PC-3 (cell line): ENCODE results near the gene RPS6KB1. TPM values are rescaled to one million over a fixed set of nuclear protein-coding genes. Genes with fewer than 3 reads are reported as not detected.

ENCODE experiments used
- ATAC-seq: fragments of 200-7000 bp; cut with Tn5 transposase; 2 replicates; pipeline ENCODE4 v1.9.1; 2020; ENCODE audit warnings: mild to moderate bottlenecking, moderate library complexity
- BruUV-seq: library from RNA; stranded (reverse); fragments of 400-500 nt; replicated peaks from 2 replicates; lab custom pipeline; 2021; lab: Mats Ljungman, UMichigan
- CTCF ChIA-PET: fragments of 300-600 bp; sonication (Branson Sonifier 250); formaldehyde crosslinking; loops from one replicate; lab custom pipeline; 2022; ENCODE audit warnings: antibody characterized with exemption; lab: Charles Lee
- POLR2A ChIA-PET: fragments of 300-600 bp; sonication (Branson Sonifier 250); formaldehyde crosslinking; loops from one replicate; lab custom pipeline; 2022; ENCODE audit warnings: antibody characterized with exemption; ENCODE audit not compliant: unreplicated experiment; lab: Charles Lee
- DNase-seq: peaks from one replicate; pipeline ENCODE4 v3.0.0-alpha.2; 2015
- H2AFZ ChIP-seq: fragments of 300-600 bp; sonication (generic); 2 replicates; pipeline ENCODE4 v1.6.0; 2016; ENCODE audit warnings: antibody characterized with exemption, low read length
- H3F3A ChIP-seq: fragments of 300-600 bp; sonication (generic); one replicate; pipeline ENCODE4 v1.6.0; 2017; ENCODE audit warnings: antibody characterized with exemption, low read length, control low read depth, mild to moderate bottlenecking; ENCODE audit not compliant: unreplicated experiment
- H3K27ac ChIP-seq: fragments of 300-600 bp; sonication (generic); 2 replicates; pipeline ENCODE4 v1.5.1; 2016; ENCODE audit warnings: mild to moderate bottlenecking, low read length
- H3K27me3 ChIP-seq: fragments of 300-600 bp; sonication (generic); 2 replicates; pipeline ENCODE4 v1.6.1; 2016; ENCODE audit warnings: low read length, mixed read lengths
- H3K36me3 ChIP-seq: fragments of 300-600 bp; sonication (generic); 2 replicates; pipeline ENCODE4 v1.6.1; 2016; ENCODE audit warnings: low read depth, mixed run types, low read length, mixed read lengths
- H3K4me1 ChIP-seq: fragments of 300-600 bp; sonication (generic); 2 replicates; pipeline ENCODE4 v1.5.1; 2016; ENCODE audit warnings: low read length; ENCODE audit not compliant: insufficient read depth
- H3K4me2 ChIP-seq: fragments of 300-600 bp; sonication (generic); 2 replicates; pipeline ENCODE4 v1.6.0; 2016; ENCODE audit warnings: low read length
- H3K4me3 ChIP-seq: fragments of 300-600 bp; sonication (generic); 2 replicates; pipeline ENCODE4 v1.5.1; 2016; ENCODE audit warnings: mild to moderate bottlenecking, low read length, mixed read lengths
- H3K79me2 ChIP-seq: fragments of 300-600 bp; sonication (generic); 2 replicates; pipeline ENCODE4 v1.6.1; 2017; ENCODE audit warnings: low read length, mixed read lengths
- H3K9ac ChIP-seq: fragments of 300-600 bp; sonication (generic); 2 replicates; pipeline ENCODE4 v1.6.0; 2016; ENCODE audit warnings: mild to moderate bottlenecking, low read length
- H3K9me2 ChIP-seq: fragments of 300-600 bp; sonication (generic); replicated peaks from 2 replicates; pipeline ENCODE4 v1.6.1; 2016; ENCODE audit warnings: mixed run types, low read length, mixed read lengths
- H3K9me3 ChIP-seq: fragments of 300-600 bp; sonication (generic); 2 replicates; pipeline ENCODE4 v1.6.1; 2016; ENCODE audit warnings: low read length, mixed read lengths
- H4K20me1 ChIP-seq: fragments of 300-600 bp; sonication (generic); 2 replicates; pipeline ENCODE4 v1.6.1; 2016; ENCODE audit warnings: low read length, mixed read lengths
- EZH2 ChIP-seq: fragments of 300-600 bp; sonication (generic); IDR thresholded peaks from one replicate; pipeline ENCODE4 v1.6.1; 2017; ENCODE audit warnings: antibody characterized with exemption, mild to moderate bottlenecking, low read length; ENCODE audit not compliant: unreplicated experiment
- EZH2phosphoT487 ChIP-seq: fragments of 300-600 bp; sonication (generic); IDR thresholded peaks from 2 replicates; pipeline ENCODE4 v1.6.1; 2018; ENCODE audit warnings: mild to moderate bottlenecking, antibody characterized with exemption, low read length, borderline replicate concordance
- intact Hi-C: fragments of 100-400 bp; cut with micrococcal nuclease; formaldehyde crosslinking; loops from 2 replicates; pipeline ENCODE4 v1.9.0; 2023
- total RNA-seq: library from RNA; depleted of rRNA; stranded (reverse); fragments of >200 nt; gene quantifications from 2 replicates; pipeline ENCODE4 v1.2.3, GENCODE V29; 2014
- TF ChIP-seq, protein P1 (sequence below): fragments of 300-600 bp; sonication (generic); conservative IDR thresholded peaks from 2 replicates; pipeline ENCODE4 v1.5.1; 2017; ENCODE audit warnings: antibody characterized with exemption, low read depth, mild to moderate bottlenecking, low read length

The RPS6KB1 gene
- total RNA-seq, 1 experiment from 2014 or later: 51.5 TPM

DNA sequence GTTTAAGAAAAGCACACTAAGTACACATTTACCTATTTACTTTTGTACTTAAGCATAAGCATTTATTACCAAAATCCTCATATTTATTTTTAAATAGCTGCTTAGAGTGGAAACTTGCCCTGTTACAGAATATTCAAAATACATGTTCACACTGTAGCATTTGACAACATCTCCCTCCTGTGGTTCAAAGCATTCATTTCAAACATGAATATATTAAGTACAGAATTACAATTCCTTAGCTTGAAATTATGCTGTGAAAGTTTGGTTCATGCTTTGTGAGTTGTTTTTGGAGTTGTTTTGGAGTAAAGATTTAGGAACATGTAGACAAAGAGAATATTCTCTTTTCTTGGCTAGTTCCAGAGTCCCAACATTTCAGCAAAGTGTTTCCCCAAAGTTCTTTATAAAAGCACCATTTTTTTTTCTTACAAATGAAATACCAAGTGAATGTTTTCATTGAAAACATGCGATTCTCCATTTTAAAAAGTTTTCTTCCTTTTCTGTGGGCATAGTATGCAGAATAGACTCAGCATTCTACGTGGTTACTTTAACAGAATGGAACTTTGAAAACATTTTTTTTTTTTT lies 33.4 kb upstream of the RPS6KB1 start:
- Histone ChIP-seq H3K27me3 (no peaks in the 10 kb centered on the region), H3K9me2 (no peaks in the 10 kb centered on the region), H3K36me3 (peaks cover 3% of the 10 kb centered on the region; the same call in 1 of the 2 replicates), H3K4me2 (no peak overlapping the region), H3K27ac (peak overlapping the region; percentile 92), H3K4me3 (no peak overlapping the region), H3F3A (peaks cover 7% of the 10 kb centered on the region), H3K9me3 (no peaks in the 10 kb centered on the region), H2AFZ (no peak overlapping the region), H3K4me1 (peaks cover 43% of the 10 kb centered on the region), H3K79me2 (peaks cover 13% of the 10 kb centered on the region), H3K9ac (peak overlapping the region; percentile 14; the same call in 1 of the 2 replicates), H4K20me1 (no peaks in the 10 kb centered on the region)
- ATAC-seq: peak; percentile 47
- intact Hi-C loops: loop anchor here (1.0 to 2.0 kb wide), 4 partner anchors 16 to 339 kb away; no protein-coding TSS in a partner anchor
- BruUV-seq: no TSS peak
- ChIA-PET POLR2A (interaction anchor here (0.6 to 1.5 kb wide), 7 partner anchors 14 to 1905 kb away, joined by 3 to 22 read pairs (median 5); partner anchors contain the start of genes CUEDC1, PTRH2 and VMP1), CTCF (interaction anchor here (0.5 to 2.1 kb wide), 10 partner anchors 9 to 153 kb away, joined by 3 to 61 read pairs (median 5); partner anchors contain the start of genes PTRH2 and VMP1)
- TF ChIP-seq, protein P1, sequence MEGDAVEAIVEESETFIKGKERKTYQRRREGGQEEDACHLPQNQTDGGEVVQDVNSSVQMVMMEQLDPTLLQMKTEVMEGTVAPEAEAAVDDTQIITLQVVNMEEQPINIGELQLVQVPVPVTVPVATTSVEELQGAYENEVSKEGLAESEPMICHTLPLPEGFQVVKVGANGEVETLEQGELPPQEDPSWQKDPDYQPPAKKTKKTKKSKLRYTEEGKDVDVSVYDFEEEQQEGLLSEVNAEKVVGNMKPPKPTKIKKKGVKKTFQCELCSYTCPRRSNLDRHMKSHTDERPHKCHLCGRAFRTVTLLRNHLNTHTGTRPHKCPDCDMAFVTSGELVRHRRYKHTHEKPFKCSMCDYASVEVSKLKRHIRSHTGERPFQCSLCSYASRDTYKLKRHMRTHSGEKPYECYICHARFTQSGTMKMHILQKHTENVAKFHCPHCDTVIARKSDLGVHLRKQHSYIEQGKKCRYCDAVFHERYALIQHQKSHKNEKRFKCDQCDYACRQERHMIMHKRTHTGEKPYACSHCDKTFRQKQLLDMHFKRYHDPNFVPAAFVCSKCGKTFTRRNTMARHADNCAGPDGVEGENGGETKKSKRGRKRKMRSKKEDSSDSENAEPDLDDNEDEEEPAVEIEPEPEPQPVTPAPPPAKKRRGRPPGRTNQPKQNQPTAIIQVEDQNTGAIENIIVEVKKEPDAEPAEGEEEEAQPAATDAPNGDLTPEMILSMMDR: peak; percentile 94
- no peak for TF ChIP-seq EZH2phosphoT487
- DNase-seq: peak; percentile 85

DNA sequence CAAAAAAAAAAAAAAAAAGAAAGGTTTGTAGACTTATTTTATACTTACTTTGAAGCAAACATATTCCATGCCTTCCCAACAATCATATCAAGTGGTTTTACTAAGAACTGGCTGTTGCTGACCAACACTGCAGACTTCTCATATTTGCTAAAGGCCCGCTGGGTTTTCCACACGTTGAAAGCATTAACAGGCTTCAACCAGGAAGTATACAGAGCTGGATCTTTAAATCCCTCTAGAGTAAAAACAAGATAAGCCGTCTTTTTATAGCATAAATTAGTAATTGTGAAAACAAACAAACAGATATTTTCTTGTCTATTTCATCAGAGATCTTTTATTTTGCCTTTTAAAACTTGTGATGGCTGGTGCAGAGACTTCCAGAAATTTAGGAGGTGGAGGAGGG lies 29.3 kb upstream of the RPS6KB1 start:
- ATAC-seq (no peak; the same call in 1 of the 2 replicates), DNase-seq (no peak)
- Histone ChIP-seq H2AFZ (no peak overlapping the region), H3K79me2 (no peaks in the 10 kb centered on the region), H3K27ac (no peak overlapping the region), H3F3A (no peaks in the 10 kb centered on the region), H3K4me3 (no peak overlapping the region), H3K9ac (no peak overlapping the region), H3K9me3 (no peaks in the 10 kb centered on the region), H3K36me3 (peaks cover 5% of the 10 kb centered on the region; the same call in 1 of the 2 replicates), H3K9me2 (no peaks in the 10 kb centered on the region), H4K20me1 (no peaks in the 10 kb centered on the region), H3K4me1 (0 out of 2 replicates have a peak, but pooled peaks cover 7% of the 10 kb centered on the region), H3K4me2 (no peak overlapping the region), H3K27me3 (no peaks in the 10 kb centered on the region)
- intact Hi-C loops: no loop called here
- ChIA-PET POLR2A (interaction anchor here (0.6 kb wide), 1 partner anchor 10 kb away, joined by 3 read pairs; no protein-coding TSS in a partner anchor), CTCF (no interaction called here)
- TF ChIP-seq EZH2 (no peak), EZH2phosphoT487 (no peak)
- TF ChIP-seq, protein P1: no peak
- no TSS peak for BruUV-seq

DNA sequence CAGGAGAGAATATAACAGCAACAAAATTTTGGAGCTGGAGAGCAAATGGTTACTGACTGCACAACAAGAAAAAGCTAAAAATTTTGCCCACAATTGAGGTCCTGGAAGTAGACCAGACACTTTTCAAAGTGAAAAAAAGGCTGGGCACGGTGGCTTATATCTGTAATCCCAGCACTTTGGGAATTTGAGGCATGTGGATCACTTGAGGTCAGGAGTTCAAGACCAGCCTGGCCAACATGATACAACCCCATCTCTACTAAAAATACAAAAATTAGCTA lies 23.0 kb upstream of the RPS6KB1 start:
- H3K79me2 ChIP-seq: no peaks in the 10 kb centered on the region
- peaks cover 4% of the 10 kb centered on the region; the same call in 1 of the 2 replicates for H3K4me1 ChIP-seq
- ChIA-PET POLR2A (interaction anchor here (0.7 kb wide), 1 partner anchor 23 kb away, joined by 15 read pairs; the partner anchor contains the start of gene TUBD1), CTCF (interaction anchor here (0.6 kb wide), 1 partner anchor 165 kb away, joined by 8 read pairs; no protein-coding TSS in a partner anchor)
- intact Hi-C loops: no loop called here
- no peaks in the 10 kb centered on the region for H4K20me1 ChIP-seq
- TF ChIP-seq, protein P1: no peak
- TF ChIP-seq EZH2phosphoT487: no peak
- TF ChIP-seq EZH2: no peak
- H3K4me2 ChIP-seq: no peak overlapping the region
- H3K27ac ChIP-seq: no peak overlapping the region
- DNase-seq: no peak
- H2AFZ ChIP-seq: no peak overlapping the region
- H3K4me3 ChIP-seq: no peak overlapping the region
- H3K9ac ChIP-seq: no peak overlapping the region
- peaks cover 16% of the 10 kb centered on the region; the same call in 1 of the 2 replicates for H3K36me3 ChIP-seq
- H3K9me3 ChIP-seq: no peaks in the 10 kb centered on the region
- no peaks in the 10 kb centered on the region for H3K9me2 ChIP-seq
- no peaks in the 10 kb centered on the region for H3F3A ChIP-seq
- BruUV-seq: no TSS peak
- H3K27me3 ChIP-seq: no peaks in the 10 kb centered on the region
- no peak for ATAC-seq
